Neural cell (in vitro differentiated cells): Measurements from ENCODE around the gene PRR5L. TPM values are rescaled to one million over a fixed set of nuclear protein-coding genes. Genes with fewer than 3 reads are reported as not detected.

ENCODE experiments used
- H2AFZ ChIP-seq: fragments of 200-600, 300-800 bp; sonication (generic), shearing (Covaris generic); 2 replicates; pipeline ENCODE4 v1.6.0; 2014; ENCODE audit warnings: low read depth, mild to moderate bottlenecking, antibody characterized with exemption, low read length, moderate library complexity
- H3F3A ChIP-seq: fragments of 200-600 bp; shearing (Covaris generic); 2 replicates; pipeline ENCODE4 v1.6.1; 2016; ENCODE audit warnings: mild to moderate bottlenecking, moderate library complexity, mixed read lengths, antibody characterized with exemption, low read length; ENCODE audit not compliant: insufficient read depth, poor library complexity, severe bottlenecking
- H3K27ac ChIP-seq: fragments of 200-600, 300-800 bp; sonication (generic), shearing (Covaris generic); 2 replicates; pipeline ENCODE4 v1.5.1; 2014; ENCODE audit warnings: mild to moderate bottlenecking, low read length, moderate library complexity
- H3K27me3 ChIP-seq: fragments of 300-800, 200-600 bp; sonication (generic), shearing (Covaris generic); 2 replicates; pipeline ENCODE4 v1.6.0; 2014; ENCODE audit warnings: mild to moderate bottlenecking, low read depth, low read length, moderate library complexity; ENCODE audit not compliant: insufficient read depth
- H3K36me3 ChIP-seq: fragments of 300-800, 200-600 bp; sonication (generic), shearing (Covaris generic); 2 replicates; pipeline ENCODE4 v1.5.1; 2014; ENCODE audit warnings: mild to moderate bottlenecking, antibody characterized with exemption, low read length, moderate library complexity; ENCODE audit not compliant: insufficient read depth
- H3K4me2 ChIP-seq: fragments of 300-800, 200-600 bp; sonication (generic), shearing (Covaris generic); 2 replicates; pipeline ENCODE4 v1.6.0; 2014; ENCODE audit warnings: mild to moderate bottlenecking, low read length
- H3K4me3 ChIP-seq: fragments of 300-800, 200-600 bp; sonication (generic), shearing (Covaris generic); 2 replicates; pipeline ENCODE4 v1.5.1; 2014; ENCODE audit warnings: mild to moderate bottlenecking, low read length, moderate library complexity
- H3K79me2 ChIP-seq: fragments of 200-600 bp; shearing (Covaris generic); replicated peaks from 2 replicates; pipeline ENCODE4 v1.6.0; 2014; ENCODE audit warnings: mild to moderate bottlenecking, low read length, moderate library complexity; ENCODE audit not compliant: insufficient read depth
- H3K9ac ChIP-seq: fragments of 300-800, 200-600 bp; sonication (generic), shearing (Covaris generic); 2 replicates; pipeline ENCODE4 v1.6.1; 2016; ENCODE audit warnings: mild to moderate bottlenecking, low read length, mixed read lengths
- H3K9me2 ChIP-seq: fragments of 200-600 bp; shearing (Covaris generic); 2 replicates; pipeline ENCODE4 v1.6.1; 2016; ENCODE audit warnings: mild to moderate bottlenecking, low read length, mixed read lengths; ENCODE audit not compliant: insufficient read depth
- H3K9me3 ChIP-seq: fragments of 200-600, 300-800 bp; sonication (generic), shearing (Covaris generic); 2 replicates; pipeline ENCODE4 v1.6.1; 2016; ENCODE audit warnings: mild to moderate bottlenecking, mixed run types, low read length, moderate library complexity, mixed read lengths
- H4K20me1 ChIP-seq: fragments of 200-600 bp; shearing (Covaris generic); 2 replicates; pipeline ENCODE4 v1.6.1; 2016; ENCODE audit warnings: mild to moderate bottlenecking, mixed run types; ENCODE audit not compliant: insufficient read depth
- CTCF ChIP-seq: fragments of 450-650 bp; IDR thresholded peaks from 2 replicates; pipeline ENCODE4 v1.5.1; 2014; ENCODE audit warnings: antibody characterized with exemption, mild to moderate bottlenecking, moderate library complexity; ENCODE audit not compliant: poor library complexity, severe bottlenecking
- EP300 ChIP-seq: fragments of 450-650 bp; conservative IDR thresholded peaks from 2 replicates; pipeline ENCODE4 v1.6.1; 2014; ENCODE audit warnings: antibody characterized with exemption, mild to moderate bottlenecking, moderate library complexity; ENCODE audit not compliant: poor library complexity, severe bottlenecking
- EZH2 ChIP-seq: fragments of 200-600, 300-800 bp; shearing (Covaris generic), sonication (generic); IDR thresholded peaks from 2 replicates; pipeline ENCODE4 v1.6.1; 2014; ENCODE audit warnings: antibody characterized with exemption, low read length, borderline replicate concordance, mild to moderate bottlenecking; ENCODE audit not compliant: insufficient read depth, poor library complexity, severe bottlenecking
- MXI1 ChIP-seq: fragments of 450-650 bp; conservative IDR thresholded peaks from 2 replicates; pipeline ENCODE4 v1.6.1; 2014; ENCODE audit warnings: antibody characterized with exemption, mild to moderate bottlenecking; ENCODE audit not compliant: poor library complexity, severe bottlenecking
- POLR2AphosphoS5 ChIP-seq: IDR thresholded peaks from 2 replicates; pipeline ENCODE4 v1.6.1; 2012
- RAD21 ChIP-seq: fragments of 450-650 bp; conservative IDR thresholded peaks from 2 replicates; pipeline ENCODE4 v1.6.1; 2014; ENCODE audit warnings: antibody characterized with exemption, mild to moderate bottlenecking, moderate library complexity
- REST ChIP-seq: IDR thresholded peaks from 2 replicates; pipeline ENCODE4 v1.6.1; 2012; ENCODE audit warnings: borderline replicate concordance
- SMC3 ChIP-seq: fragments of 450-650 bp; conservative IDR thresholded peaks from 2 replicates; pipeline ENCODE4 v1.6.1; 2014; ENCODE audit warnings: antibody characterized with exemption, mild to moderate bottlenecking, moderate library complexity; ENCODE audit not compliant: poor library complexity
- TAF1 ChIP-seq: IDR thresholded peaks from 2 replicates; pipeline ENCODE4 v1.6.1; 2012; ENCODE audit warnings: low read depth
- polyA plus RNA-seq: library from polyadenylated mRNA; depleted of rRNA; stranded (reverse); fragments of >200 nt; gene quantifications from 2 replicates; pipeline ENCODE4 v1.2.3, GENCODE V29; 2014

Gene PRR5L
- polyA plus RNA-seq, 1 donor from 2014 or later, result 0.22 TPM

GRCh38 chr11:36427079-36427478, 131.0 kb downstream of the PRR5L start:
- H3K27ac ChIP-seq, result no peak overlapping the region
- TF ChIP-seq RAD21, result no peak
- TF ChIP-seq EP300, result no peak
- no peak for TF ChIP-seq REST
- no peak for TF ChIP-seq TAF1
- no peak for TF ChIP-seq EZH2
- TF ChIP-seq CTCF, result no peak
- no peak for TF ChIP-seq POLR2AphosphoS5
- TF ChIP-seq SMC3, result no peak
- no peak for TF ChIP-seq MXI1
- H3K27me3 ChIP-seq, result no peaks in the 10 kb centered on the region

GRCh38 chr11:36427876-36428275, 131.8 kb downstream of the PRR5L start:
- no peak overlapping the region for H2AFZ ChIP-seq
- no peaks in the 10 kb centered on the region for H3K9me2 ChIP-seq
- H3K27me3 ChIP-seq, result no peaks in the 10 kb centered on the region
- no peak overlapping the region for H3K4me3 ChIP-seq
- TF ChIP-seq SMC3 (no peak), CTCF (no peak), EP300 (no peak), POLR2AphosphoS5 (no peak), RAD21 (no peak), TAF1 (no peak), EZH2 (no peak), REST (no peak), MXI1 (no peak)
- no peaks in the 10 kb centered on the region for H3F3A ChIP-seq
- no peaks in the 10 kb centered on the region for H4K20me1 ChIP-seq
- no peak overlapping the region for H3K4me2 ChIP-seq
- no peak overlapping the region for H3K9ac ChIP-seq
- no peaks in the 10 kb centered on the region for H3K36me3 ChIP-seq
- H3K9me3 ChIP-seq, result no peaks in the 10 kb centered on the region
- H3K79me2 ChIP-seq, result no peaks in the 10 kb centered on the region
- H3K27ac ChIP-seq, result no peak overlapping the region

More at GRCh38 chr11:36427079-36427478, 131.0 kb downstream of the PRR5L start:
- Histone ChIP-seq H4K20me1 (no peaks in the 10 kb centered on the region), H3K9ac (no peak overlapping the region), H3F3A (no peaks in the 10 kb centered on the region), H3K4me2 (no peak overlapping the region), H3K36me3 (no peaks in the 10 kb centered on the region), H2AFZ (no peak overlapping the region), H3K9me2 (no peaks in the 10 kb centered on the region), H3K4me3 (no peak overlapping the region), H3K9me3 (no peaks in the 10 kb centered on the region), H3K79me2 (no peaks in the 10 kb centered on the region)
